8988T (cell line): Measurements from ENCODE around the gene PKN2.
"Not testable (repeated sequence)": the region's sequence is repeated elsewhere in the genome, so short reads cannot be mapped to it uniquely, and the experiment has no call there.

Experiments used
- DNase-seq: peaks from one replicate; pipeline ENCODE4 v3.0.0; 2011

The PKN2 gene

GRCh38 chr1:88800382-88801051, 116.4 kb downstream of the PKN2 start:
- DNase-seq = peak; percentile 7

- no peak for DNase-seq
Observed at GRCh38 chr1:88801575-88802208, 117.6 kb downstream of the PKN2 start.

- DNase-seq = no peak
Observed at GRCh38 chr1:88802404-88802803, 118.3 kb downstream of the PKN2 start.

- no peak for DNase-seq
Observed at GRCh38 chr1:88802950-88803349, 118.9 kb downstream of the PKN2 start.

GRCh38 chr1:88803444-88803843, 119.4 kb downstream of the PKN2 start:
- DNase-seq = no peak

GRCh38 chr1:88812366-88812765, 128.3 kb downstream of the PKN2 start:
- DNase-seq = no peak

GRCh38 chr1:88813471-88813870, 129.4 kb downstream of the PKN2 start:
- no peak for DNase-seq

GRCh38 chr1:88819642-88820041, 135.6 kb downstream of the PKN2 start:
- DNase-seq = not testable (repeated sequence)

- DNase-seq = no peak
Observed at GRCh38 chr1:88825721-88826120, 141.6 kb downstream of the PKN2 start.

- DNase-seq = no peak
Observed at GRCh38 chr1:88847643-88848042, 163.6 kb downstream of the PKN2 start.

- DNase-seq = no peak
Observed at GRCh38 chr1:88851303-88852063, 167.4 kb downstream of the PKN2 start.

GRCh38 chr1:88867743-88868521, 183.9 kb downstream of the PKN2 start:
- no peak for DNase-seq

GRCh38 chr1:88869644-88870043, 185.6 kb downstream of the PKN2 start:
- DNase-seq = not testable (repeated sequence)

GRCh38 chr1:88873737-88874349, 189.8 kb downstream of the PKN2 start:
- no peak for DNase-seq

- no peak for DNase-seq
Observed at GRCh38 chr1:88875595-88875994, 191.5 kb downstream of the PKN2 start.

GRCh38 chr1:88876573-88877365, 192.7 kb downstream of the PKN2 start:
- DNase-seq = no peak

- DNase-seq = no peak
Observed at GRCh38 chr1:88877382-88877825, 193.3 kb downstream of the PKN2 start.

GRCh38 chr1:88877911-88878310, 193.8 kb downstream of the PKN2 start:
- DNase-seq = no peak

GRCh38 chr1:88878731-88879130, 194.7 kb downstream of the PKN2 start:
- DNase-seq = no peak

- not testable (repeated sequence) for DNase-seq
Observed at GRCh38 chr1:88880717-88881116, 196.6 kb downstream of the PKN2 start.

- no peak for DNase-seq
Observed at GRCh38 chr1:88883156-88883555, 199.1 kb downstream of the PKN2 start.
